Hematopoietic multipotent progenitor cell treated with erythropoietin and hydrocortisone succinate and interleukin-3 and kit ligand, for 17 days (in vitro differentiated cells): ENCODE data around the gene PRKCA.
"Not testable (repeated sequence)": the region's sequence is repeated elsewhere in the genome, so short reads cannot be mapped to it uniquely, and the experiment has no call there.

ENCODE experiments used
- DNase-seq: peaks from one replicate; pipeline ENCODE4 v3.0.0-alpha.2; 2015; ENCODE audit warnings: low spot score

The PRKCA gene

DNA sequence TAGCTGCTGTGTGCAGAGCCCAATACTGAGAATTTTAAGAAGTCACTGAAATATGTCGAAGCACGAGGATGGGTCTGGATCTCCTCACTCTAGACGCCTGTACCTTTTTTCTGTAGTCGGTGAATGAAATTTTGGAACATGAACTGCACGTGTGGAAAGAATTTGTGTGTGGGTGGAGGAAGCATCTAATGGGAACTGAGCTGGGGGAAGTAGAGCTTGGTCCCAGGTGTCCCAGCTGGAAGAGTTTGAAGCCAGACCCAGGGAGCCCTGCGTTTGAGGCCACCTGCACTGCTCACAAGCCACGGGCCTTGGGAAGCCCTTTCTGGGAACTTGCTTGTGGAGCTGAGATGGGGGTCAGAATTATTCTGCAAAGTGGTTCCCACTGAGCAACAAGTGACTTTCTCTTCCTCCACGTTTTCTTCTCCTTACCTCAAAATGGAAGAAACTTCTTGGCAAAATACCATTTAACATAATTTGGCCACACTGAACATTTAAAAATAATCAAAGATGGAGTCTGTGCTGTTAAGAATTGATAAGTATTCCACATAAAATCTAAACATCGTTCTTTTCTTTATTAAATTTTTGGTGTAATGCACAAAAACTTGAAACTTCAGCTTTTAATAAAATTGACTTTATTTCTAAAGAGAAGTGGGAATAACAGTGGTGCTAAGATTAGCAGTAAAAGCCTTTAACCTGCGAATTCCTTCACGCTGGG is 163.8 kb downstream of the PRKCA start:
- DNase-seq: no peak

DNA sequence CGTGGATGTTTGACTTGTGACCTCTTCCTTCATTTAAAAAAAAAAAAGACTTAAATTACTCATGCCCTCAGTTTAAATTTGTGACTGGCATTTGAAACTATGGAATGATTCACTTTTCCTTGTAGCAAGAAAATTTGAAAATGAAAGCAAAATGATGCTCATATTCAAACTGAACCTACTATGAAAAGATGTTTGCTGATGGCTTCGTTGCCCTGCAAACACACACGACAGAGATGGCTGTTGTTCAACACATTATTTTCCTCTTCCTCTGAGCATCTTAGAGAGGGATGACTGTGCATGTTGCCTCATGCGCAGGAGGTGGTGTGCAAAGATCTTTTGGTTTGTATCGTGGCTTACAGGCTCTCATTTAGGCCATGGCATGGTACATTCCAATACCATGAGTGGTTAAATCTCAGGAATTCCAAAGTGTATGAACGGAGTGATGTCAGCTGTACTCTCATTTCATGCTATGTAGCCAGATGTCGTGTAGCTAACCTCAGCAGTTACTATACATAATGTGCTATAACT is 164.5 kb downstream of the PRKCA start:
- DNase-seq: peak; percentile 11

DNA sequence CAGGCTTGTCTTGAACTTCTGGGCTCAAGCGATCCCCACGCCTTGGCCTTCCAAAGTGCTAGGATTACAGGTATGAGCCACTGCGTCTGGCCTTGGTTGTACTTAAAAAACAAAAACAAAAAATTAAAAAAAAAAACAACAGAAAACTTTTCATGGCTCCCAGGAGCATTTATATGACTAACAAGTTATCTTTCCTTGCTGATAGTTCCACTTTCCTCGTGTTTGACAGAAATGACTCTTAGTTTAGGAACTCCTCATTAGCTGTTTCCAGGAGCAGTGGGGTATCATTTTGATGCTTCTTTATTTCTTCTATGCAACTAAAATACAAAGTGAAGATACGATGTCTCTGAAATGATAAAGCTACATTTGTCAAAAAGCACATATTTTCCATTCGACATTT is 165.4 kb downstream of the PRKCA start:
- DNase-seq: no peak

DNA sequence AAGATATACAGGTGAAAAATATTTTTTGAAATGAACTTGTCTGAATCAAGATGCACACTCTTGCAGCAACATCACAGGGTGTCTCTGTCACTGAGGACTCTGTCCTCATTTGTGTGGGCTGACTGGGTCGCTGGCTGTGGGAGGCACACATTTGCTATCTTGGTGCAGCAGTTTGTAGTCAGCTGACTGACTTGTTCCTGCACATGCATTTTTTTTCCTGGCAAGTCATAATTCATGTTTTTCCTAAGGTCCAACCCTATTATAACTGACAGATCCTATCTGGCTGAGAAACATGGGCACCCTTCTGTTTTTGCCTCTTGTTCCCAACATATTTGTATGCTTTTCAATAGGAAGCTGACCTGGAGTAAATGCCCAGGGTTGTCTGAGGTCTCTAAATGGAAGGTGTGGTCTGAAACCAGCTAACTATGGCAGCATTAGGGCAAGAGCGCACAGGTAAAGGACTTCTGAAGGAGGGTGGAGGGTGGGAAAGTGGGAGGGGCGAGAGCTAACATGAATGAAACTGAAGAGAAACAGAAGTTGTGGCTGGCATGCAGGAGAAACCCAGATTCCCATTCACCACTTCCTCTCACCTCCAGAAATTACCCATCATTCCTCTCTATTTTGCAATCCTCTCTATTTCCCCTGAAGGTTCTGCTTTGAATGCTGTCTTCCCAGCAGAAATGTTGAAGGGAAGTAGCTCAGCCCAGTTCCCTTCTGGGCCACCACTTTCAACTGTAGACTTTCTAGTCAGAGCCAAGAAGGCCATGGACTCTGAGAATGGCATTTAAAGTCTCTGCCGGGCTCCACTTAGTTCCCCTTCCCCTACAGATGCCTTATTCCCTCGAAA is 166.1 kb downstream of the PRKCA start:
- DNase-seq: peak; percentile 20

DNA sequence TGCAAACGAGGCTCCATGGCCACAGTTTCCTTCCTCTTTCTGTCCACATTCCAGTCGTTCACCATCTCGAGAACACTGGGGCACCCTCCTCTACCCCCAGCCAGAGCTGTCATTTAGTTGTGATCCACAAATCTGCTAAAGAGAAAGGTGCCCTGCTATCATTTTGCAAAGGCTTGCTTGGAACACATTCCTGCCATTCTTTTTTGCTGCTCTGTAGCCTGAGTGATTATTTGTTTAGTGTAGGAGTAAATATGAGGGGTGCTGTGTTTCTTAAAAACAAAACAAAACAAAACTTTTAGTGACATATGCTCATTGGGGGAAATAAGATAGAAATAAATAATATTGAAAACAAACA is 166.7 kb downstream of the PRKCA start:
- DNase-seq: no peak

DNA sequence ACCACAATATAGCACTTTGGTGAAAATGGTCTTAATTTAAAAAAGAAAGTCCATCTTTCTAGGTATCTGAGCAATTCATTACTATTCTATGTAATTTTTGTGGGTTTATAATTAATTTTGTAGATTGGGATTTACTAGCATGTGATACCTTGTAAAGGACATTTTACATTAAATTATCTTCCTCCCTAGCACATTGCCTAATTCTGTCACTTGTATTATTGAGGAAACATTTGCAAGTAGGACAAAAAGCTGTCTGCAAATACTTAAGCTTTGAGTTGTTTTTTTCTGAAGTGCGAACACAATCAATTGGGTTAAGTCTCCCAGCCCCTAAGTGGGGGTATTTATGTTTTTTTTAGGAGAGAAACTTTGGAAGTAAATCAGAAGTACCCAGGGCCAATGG is 167.0 kb downstream of the PRKCA start:
- no peak for DNase-seq

DNA sequence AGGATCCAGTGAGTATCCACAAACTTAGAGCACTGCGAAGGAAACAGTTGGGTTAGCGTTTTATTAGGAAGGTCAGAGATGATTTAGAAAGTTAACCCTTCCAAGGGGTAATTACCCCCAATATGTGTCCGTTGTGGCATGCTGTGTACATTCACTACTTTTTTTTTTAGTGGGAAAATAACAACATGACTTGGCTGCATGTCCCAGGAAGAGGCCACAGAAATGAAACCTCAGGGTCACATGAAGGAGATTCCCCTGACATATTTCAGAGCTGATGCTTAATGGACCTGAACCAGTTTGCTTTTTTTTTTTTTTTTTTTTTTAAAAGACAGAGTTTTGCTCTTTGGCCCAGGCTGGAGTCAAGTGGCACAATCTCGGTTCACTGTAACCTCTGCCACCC is 167.5 kb downstream of the PRKCA start:
- DNase-seq: no peak

DNA sequence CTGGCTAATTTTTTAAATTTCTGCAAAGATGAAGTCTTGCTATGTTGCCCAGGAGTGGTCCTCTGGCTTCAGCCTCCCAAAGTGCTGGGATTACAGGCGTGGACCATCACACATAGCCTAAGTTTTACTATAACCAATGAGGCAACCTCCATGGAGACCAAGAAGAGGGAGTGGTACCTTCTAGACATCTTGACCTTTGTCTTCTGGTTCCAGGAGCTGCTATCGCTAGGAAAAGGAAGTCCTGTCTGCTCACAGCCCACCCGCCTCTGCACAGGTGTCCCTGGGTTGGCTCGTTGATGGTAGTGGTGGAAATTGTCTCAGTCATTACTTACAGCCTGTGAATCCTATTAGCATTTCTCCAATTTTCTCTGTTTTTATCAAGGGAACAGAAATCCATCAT is 169.7 kb downstream of the PRKCA start:
- DNase-seq: no peak

DNA sequence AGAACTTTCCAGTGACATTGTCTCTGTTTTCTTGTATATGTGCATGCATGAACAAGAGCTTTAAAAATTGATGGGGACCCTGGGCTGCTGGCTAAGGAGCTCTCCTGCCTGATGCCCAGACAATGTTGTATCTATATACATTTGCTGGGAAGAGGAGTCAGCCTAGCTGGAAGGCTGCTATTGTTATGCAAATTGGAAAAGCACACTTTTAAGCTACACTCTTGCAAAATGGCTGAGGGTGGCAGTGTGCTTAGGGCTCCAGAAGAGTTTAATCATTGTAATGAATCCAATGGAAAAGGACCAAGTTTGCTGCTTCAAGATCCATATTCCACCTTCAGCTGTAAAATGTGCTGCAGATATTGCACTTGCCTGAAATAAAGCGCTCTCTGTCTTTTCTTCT is 171.8 kb downstream of the PRKCA start:
- DNase-seq: no peak

DNA sequence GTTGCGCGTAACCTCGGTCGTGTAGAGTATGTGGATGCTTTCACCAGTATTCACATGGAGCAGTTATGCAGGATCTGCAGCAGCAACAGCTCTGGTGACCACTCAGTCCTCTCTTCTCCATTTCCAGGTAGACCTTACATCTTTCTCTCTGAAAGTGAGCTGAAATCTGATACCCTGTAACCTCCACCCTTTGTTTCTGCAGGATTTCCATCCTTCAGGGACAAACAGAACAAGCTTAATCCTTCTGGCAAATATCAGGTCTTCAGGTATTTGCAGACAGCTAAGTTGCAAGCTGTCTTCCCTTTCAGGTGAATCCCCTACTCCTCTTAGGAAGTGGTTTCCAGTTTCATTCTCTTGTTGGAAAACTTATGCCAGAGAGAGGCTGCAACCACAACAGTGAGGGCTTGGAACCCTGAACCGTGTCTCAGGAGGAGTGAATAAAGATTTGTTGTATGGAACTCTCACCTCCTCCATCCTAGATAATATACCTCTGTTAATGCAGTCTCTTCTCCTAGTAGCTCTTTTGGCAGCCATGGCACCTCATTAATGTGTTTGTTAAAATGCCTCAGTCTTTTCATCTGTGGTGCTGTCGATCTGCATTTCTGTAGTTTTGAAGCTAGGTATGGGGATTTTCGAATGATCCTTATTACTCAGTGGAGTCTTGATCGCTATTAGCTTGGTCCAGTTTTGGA is 172.5 kb downstream of the PRKCA start:
- no peak for DNase-seq

DNA sequence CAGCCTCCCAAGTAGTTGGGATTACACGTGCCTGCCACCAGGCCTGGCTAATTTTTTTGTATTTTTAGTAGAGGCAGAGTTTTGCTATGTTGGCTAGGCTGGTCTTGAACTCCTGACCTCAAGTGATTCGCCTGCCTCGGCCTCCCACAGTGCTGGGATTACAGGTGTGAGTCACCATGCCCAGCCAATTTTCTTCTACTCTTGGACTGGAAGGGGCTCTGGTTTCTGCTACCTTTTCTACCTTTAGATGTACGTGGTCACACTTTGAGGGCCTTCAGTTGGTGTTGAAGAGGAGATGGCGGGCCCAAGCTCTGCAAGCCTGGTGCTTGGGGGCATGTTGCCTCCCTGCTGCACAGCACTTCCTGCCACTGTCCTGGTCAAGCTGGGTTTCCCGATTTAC is 173.6 kb downstream of the PRKCA start:
- DNase-seq: no peak

DNA sequence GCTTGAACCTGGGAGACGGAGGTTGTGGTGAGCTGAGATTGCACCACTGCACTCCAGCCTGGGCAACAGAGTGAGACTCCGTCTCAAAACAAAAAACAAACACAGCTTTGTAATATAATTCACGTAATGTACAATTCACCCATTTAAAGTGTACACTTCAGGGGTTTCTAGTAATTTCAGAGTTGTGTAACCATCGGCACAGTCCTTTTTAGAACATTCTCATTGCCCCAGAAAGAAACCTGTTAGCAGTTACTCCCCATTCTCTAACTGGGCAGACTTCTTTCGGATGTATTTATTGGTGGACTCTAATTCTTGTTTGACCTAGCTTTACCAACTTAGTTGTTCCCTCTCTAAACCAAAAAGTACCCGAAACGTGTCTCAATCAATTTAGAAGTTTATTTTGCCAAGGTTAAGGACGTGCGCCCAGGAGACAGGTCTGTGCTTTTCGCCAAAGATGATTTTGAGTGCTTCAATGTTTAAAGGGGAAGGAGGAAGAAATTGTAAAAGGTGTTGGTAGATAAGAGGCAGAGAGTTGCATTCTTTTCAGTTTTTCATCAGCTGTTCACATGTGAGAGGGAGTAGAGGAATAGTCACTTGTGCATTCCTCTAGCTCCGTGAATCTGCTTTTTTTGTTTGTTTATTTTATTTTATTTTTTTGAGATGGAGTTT is 175.3 kb downstream of the PRKCA start:
- DNase-seq: no peak

DNA sequence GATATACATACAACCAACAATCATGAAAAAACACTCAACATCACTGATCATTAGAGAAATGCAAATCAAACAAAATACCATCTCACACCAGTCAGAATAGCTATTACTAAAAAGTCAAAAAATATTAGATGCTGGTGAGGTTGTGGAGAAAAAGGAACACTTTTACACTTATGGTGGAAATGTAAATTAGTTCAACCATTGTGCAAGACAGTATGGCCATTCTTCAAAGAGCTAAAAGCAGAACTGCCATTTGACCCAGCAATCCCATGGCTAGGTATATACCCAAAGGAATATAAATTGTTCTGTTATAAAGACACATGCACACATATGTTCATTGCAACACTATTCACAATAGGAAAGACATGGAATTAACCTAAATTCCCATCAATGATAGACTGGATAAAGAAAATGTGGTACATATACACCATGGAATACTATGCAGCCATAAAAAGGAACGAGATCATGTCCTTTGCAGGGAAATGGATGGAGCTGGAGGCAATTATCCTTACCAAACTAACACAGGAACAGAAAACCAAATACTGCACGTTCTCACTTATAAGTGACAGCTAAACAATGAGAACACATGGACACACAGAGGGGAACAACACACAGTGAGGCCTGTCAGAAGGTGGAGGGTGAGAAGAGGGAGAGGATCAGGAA is 176.9 kb downstream of the PRKCA start:
- not testable (repeated sequence) for DNase-seq

DNA sequence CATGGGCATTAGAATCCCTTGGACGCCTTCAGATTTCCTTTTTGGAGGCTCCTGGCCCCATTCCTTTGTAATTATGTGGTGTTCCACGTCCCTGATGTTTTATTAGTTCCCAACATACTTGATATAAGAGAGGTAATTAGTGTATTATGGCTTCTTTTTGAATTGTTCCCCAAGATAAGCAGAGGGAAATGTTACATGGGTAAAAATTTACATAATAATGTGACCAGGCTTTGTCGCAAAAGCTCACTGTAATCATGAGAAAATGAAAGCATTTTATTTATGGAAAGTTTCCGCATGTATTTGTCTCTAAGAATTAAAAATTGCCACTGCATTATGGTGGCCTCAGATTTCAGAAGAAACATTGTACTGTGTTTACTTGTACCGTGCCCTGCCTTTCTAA is 177.8 kb downstream of the PRKCA start:
- DNase-seq: no peak

DNA sequence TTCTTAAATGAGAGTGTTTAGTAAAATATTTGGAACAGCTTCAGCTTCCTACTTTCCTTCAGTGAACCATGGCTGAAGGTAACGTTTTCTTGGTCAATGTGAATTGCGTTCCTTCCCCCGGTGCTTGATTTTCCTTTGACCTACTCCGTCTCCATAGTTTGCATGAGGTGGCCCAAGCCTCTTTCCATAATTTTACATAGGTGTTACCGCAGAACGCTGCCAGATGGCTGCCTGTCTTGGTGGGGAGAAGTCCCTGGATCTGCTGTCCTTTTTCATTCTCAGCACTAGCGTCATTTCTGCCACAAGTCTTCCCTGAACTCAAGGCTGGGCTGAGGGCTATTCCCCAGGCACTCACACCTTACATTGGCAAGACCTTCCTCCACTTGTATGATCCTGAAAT is 178.4 kb downstream of the PRKCA start:
- DNase-seq: no peak

DNA sequence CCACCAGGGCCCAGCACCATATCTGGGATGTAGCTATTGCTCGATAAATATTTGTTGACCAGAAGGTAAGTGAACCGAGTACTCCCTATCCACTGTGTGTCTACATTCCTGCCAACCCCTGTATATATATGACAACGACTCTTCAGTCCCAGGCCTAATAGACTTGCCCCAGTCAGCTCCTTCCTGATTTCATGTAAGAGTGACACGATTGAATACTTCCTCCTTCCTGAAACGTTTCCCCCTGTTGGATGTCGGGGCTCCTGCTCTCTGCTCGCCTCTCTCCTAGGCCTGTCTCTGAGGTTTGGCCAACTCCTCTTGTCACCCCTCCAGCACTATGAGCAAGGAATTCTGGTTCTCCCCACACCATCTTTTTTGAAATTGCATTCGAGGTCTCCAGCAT is 178.9 kb downstream of the PRKCA start:
- DNase-seq: no peak

DNA sequence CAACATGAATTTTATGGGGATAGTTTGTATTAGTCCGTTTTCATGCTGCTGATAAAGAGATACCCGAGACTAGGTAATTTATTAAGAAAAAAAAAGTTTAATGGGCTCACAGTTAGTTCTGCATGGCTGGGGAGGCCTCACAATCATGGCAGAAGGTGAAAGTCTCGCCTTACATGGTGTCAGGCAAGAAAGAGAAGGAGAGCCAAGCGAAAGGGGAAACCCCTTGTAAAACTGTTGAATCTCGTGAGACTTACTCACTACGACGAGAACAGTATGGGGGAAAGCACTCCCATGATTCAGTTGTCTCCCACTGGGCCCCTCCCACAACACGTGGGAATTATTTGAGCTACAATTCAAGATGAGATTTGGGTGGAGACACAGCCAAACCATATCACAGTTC is 181.5 kb downstream of the PRKCA start:
- no peak for DNase-seq

DNA sequence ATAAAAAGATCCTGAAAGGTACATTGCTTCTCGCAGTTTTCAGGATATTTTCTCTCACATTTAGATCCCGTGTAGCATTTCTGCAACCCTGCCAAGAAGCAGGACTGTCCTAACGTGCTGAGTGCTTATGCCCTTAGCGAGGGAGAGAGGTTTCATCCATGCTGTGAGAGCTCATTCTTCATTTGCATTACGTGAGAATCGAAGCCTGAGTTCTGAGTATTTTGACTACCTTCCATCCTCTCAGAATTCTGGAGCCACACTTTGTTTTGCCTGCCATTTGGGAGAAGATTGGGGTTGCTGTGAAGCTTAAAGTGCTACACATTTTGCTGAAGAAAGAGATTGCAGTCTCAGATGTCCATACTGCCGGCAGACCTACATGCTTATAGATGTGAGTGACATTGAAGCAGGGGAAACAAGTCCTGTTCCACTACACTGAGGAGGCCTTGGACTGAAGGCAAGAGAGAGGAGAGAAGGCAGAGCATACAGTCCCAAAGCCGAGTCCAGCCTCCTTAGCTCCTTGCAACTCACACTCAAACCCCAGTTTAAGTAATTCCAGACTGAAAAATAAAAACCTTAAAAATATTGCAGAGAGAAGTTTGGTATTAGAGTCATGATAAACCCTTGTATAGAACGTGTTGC is 183.0 kb downstream of the PRKCA start:
- no peak for DNase-seq

DNA sequence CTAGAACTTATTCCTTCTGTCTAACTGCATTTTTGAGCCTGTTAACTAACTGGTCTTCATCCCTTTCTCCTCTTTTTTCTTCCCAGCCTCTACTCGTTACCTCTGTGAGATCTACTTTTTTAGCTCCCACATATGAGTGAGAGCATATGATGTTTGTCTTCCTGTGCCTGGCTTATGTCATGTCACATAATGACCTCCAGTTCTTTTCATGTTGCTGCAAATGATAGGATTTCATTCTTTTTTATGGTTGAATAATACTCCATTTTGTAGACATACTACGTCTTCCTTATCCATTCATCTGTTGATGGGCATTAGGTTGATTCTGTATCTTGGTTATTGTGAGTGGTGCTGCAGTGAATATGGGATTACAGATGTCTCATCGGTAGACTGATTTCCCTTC is 184.7 kb downstream of the PRKCA start:
- DNase-seq: no peak

DNA sequence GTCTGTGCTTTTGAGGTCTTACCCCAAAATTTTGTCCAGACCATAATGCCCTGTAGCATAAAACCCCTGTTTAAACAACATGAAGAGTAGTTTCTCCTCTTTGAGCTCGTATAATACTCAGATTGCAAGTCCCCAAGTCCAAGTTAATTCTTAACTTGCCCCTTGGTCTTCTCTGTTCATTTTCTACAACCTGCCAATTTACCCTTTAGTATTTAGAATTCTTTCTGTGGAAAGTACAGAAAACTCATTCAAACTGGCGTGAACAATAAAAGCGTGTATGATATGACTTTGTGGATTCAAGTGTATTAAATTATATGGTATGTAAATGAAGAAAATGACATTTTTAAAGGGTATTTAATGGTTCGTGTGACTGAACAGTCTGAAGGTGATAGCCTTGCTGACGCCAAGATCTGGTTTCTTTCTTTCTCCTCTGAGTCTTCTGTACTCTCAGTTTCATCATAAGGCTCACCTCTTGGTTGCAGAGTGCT is 185.6 kb downstream of the PRKCA start:
- DNase-seq: no peak

DNA sequence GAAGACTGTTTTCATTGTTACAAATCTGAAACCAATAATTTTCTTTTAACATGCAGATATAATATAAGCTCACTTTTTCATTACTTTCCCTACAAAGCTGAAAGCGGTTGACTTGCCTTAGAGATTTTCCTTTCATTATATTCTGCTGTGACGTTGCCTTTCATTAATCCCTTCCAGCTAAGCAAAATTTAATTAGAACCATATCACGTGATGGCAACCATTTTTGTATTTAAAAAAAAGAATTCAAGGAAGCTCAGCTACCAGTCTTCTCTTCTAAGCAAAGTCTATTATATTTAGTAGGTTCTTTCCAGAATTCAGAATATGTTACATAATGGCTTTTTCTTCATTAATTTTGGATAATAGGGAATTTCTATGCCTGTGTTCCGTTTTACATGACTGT is 186.5 kb downstream of the PRKCA start:
- DNase-seq: no peak
